ENCODE measurements around the gene S100A11. TPM values are rescaled to one million over a fixed set of nuclear protein-coding genes. Genes with fewer than 3 reads are reported as not detected.

S100A11 gene
- total RNA-seq, 1 donor from 2014 or later = 826 TPM

DNA sequence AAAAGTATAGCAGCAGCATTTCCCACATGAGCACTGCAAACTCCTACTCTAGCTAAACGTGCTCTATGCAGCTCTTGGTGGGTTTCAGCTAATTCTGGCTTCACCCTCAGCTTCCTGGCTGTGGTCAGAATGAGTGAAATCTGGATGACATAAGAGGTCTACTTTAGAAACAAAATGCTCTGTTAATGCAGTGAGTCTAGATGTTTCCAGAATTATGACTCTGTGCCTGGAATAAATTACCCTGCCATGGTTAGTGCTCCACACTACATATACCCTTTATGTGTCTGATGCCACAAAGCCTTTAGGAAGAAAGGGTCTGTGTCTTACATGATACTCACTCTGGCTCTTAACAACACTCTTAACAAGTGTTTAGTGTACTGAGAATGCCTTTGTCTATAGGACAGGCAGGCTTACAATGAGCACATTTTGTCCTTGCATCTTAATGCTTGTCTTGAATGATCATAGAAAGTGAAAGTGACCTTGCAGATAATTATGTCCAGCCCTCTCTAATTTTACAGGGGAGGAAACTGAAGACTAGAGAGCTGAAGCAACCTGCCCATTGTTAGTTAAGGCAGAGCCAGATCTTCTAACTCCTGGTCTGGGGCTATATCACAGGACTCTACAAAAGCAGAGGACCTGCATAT is 52.4 kb downstream of the S100A11 start:
- Histone ChIP-seq H3K36me3 (ENCODE audit: control insufficient read depth, insufficient read depth, low read length) (peaks cover 7% of the 10 kb centered on the region), H3K27me3 (ENCODE audit: control insufficient read depth, insufficient read depth, low read length) (no peaks in the 10 kb centered on the region), H3K4me3 (ENCODE audit: low read depth, low read length) (no peak overlapping the region)
- TF ChIP-seq, protein P1, sequence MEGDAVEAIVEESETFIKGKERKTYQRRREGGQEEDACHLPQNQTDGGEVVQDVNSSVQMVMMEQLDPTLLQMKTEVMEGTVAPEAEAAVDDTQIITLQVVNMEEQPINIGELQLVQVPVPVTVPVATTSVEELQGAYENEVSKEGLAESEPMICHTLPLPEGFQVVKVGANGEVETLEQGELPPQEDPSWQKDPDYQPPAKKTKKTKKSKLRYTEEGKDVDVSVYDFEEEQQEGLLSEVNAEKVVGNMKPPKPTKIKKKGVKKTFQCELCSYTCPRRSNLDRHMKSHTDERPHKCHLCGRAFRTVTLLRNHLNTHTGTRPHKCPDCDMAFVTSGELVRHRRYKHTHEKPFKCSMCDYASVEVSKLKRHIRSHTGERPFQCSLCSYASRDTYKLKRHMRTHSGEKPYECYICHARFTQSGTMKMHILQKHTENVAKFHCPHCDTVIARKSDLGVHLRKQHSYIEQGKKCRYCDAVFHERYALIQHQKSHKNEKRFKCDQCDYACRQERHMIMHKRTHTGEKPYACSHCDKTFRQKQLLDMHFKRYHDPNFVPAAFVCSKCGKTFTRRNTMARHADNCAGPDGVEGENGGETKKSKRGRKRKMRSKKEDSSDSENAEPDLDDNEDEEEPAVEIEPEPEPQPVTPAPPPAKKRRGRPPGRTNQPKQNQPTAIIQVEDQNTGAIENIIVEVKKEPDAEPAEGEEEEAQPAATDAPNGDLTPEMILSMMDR (IDR thresholded peaks at IDR 0.05; ENCODE audit: insufficient read depth, low read length, poor library complexity, severe bottlenecking) = no peak
- no peak for DNase-seq (ENCODE audit: low read depth)

Other genes starting within 250 kb of the S100A11 start
- gene TDRKH, start 246.5 kb downstream of the S100A11 start, total RNA-seq = 12.0 and 14.7 TPM in 2 replicates
- not detected in 2 replicates for gene LINGO4, start 231.6 kb downstream of the S100A11 start, total RNA-seq
- 0.17 TPM in 1 of 2 replicates, not detected in the other for gene RORC, start 205.2 kb downstream of the S100A11 start, total RNA-seq
- 0.55 and 1.3 TPM in 2 replicates for gene C2CD4D, start 197.2 kb downstream of the S100A11 start, total RNA-seq
- gene THEM5, start 183.3 kb downstream of the S100A11 start, total RNA-seq = not detected in 2 replicates
- 15.4 and 21.7 TPM in 2 replicates for gene THEM4, start 127.5 kb downstream of the S100A11 start, total RNA-seq
- gene S100A10, start 43.1 kb downstream of the S100A11 start, total RNA-seq = 207 and 230 TPM in 2 replicates
- not detected in 2 replicates for gene TCHHL1, start 52.1 kb upstream of the S100A11 start, total RNA-seq
- 0.07 and 0.08 TPM in 2 replicates for gene TCHH, start 78.4 kb upstream of the S100A11 start, total RNA-seq
- gene RPTN, start 122.2 kb upstream of the S100A11 start, total RNA-seq = not detected in 2 replicates
- not detected in 2 replicates for gene HRNR, start 187.2 kb upstream of the S100A11 start, total RNA-seq